Endothelial cell of umbilical vein (primary cell): ENCODE measurements around the gene APCDD1.

Experiments used
- EZH2 ChIP-seq: IDR thresholded peaks from 2 replicates; pipeline ENCODE4 v1.6.1; 2012; ENCODE audit warnings: borderline replicate concordance, low read depth, mild to moderate bottlenecking, moderate library complexity, low read length, inconsistent platforms; ENCODE audit not compliant: severe bottlenecking
- FOS ChIP-seq: IDR thresholded peaks from 2 replicates; pipeline ENCODE4 v1.6.1; 2011; ENCODE audit warnings: mild to moderate bottlenecking, low read length, moderate library complexity, borderline replicate concordance; ENCODE audit not compliant: insufficient read depth
- MYC ChIP-seq: IDR thresholded peaks from one replicate; pipeline ENCODE4 v1.6.1; 2011; ENCODE audit warnings: mild to moderate bottlenecking, low read depth, low read length
- POLR2A ChIP-seq: IDR thresholded peaks from 2 replicates; pipeline ENCODE4 v1.6.1; 2012; ENCODE audit warnings: low read depth, mild to moderate bottlenecking, control low read depth, low read length
- POLR2AphosphoS5 ChIP-seq: IDR thresholded peaks from 2 replicates; pipeline ENCODE4 v1.6.1; 2012; ENCODE audit warnings: low read depth, mild to moderate bottlenecking, control low read depth, low read length, moderate library complexity; ENCODE audit not compliant: insufficient read depth
- TF ChIP-seq, protein P1 (sequence below), 2 donors: IDR thresholded peaks; 1 replicate in 1 of 2; 2 replicates in 1 of 2; pipeline ENCODE4 v1.5.1; 2011; ENCODE audit warnings: low read length in 2 of 2, mild to moderate bottlenecking in 2 of 2, moderate library complexity in 2 of 2, control low read depth in 1 of 2, inconsistent platforms in 1 of 2, low read depth in 1 of 2; ENCODE audit not compliant: insufficient read depth in 1 of 2; ENCODE audit errors: extremely low read depth in 1 of 2
- TF ChIP-seq, protein P2 (sequence below): IDR thresholded peaks from 2 replicates; pipeline ENCODE4 v1.6.1; 2011; ENCODE audit not compliant: insufficient read depth, insufficient read length

- TF ChIP-seq, protein P1, sequence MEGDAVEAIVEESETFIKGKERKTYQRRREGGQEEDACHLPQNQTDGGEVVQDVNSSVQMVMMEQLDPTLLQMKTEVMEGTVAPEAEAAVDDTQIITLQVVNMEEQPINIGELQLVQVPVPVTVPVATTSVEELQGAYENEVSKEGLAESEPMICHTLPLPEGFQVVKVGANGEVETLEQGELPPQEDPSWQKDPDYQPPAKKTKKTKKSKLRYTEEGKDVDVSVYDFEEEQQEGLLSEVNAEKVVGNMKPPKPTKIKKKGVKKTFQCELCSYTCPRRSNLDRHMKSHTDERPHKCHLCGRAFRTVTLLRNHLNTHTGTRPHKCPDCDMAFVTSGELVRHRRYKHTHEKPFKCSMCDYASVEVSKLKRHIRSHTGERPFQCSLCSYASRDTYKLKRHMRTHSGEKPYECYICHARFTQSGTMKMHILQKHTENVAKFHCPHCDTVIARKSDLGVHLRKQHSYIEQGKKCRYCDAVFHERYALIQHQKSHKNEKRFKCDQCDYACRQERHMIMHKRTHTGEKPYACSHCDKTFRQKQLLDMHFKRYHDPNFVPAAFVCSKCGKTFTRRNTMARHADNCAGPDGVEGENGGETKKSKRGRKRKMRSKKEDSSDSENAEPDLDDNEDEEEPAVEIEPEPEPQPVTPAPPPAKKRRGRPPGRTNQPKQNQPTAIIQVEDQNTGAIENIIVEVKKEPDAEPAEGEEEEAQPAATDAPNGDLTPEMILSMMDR (IDR thresholded peaks at IDR 0.05; ENCODE audit: extremely low read depth in 1 of 2, insufficient read depth in 1 of 2, low read depth in 1 of 2, low read length in 2 of 2): no peak
- no peak for TF ChIP-seq FOS
- TF ChIP-seq, protein P2, sequence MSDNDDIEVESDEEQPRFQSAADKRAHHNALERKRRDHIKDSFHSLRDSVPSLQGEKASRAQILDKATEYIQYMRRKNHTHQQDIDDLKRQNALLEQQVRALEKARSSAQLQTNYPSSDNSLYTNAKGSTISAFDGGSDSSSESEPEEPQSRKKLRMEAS: no peak
- no peak for TF ChIP-seq POLR2AphosphoS5
- no peak for TF ChIP-seq POLR2A
- TF ChIP-seq EZH2: no peak
- TF ChIP-seq MYC: no peak
Observed at GRCh38 chr18:10463096-10463495, 8.7 kb downstream of the APCDD1 start.
